ENCODE results near the gene NEBL.

GRCh38 chr10:20742737-20743541 is 154.2 kb downstream of the NEBL start:
- TF ChIP-seq CTCF (IDR thresholded peaks at IDR 0.05; ENCODE audit: poor library complexity) (no peak), EZH2phosphoT487 (IDR thresholded peaks at IDR 0.05; ENCODE audit: low read depth, severe bottlenecking, unreplicated experiment) (no peak), EZH2 (IDR thresholded peaks at IDR 0.05; ENCODE audit: borderline replicate concordance) (no peak)
